HCT116 (cell line): ENCODE data around the gene BUB3.

ENCODE experiments used
- ATF3 ChIP-seq: IDR thresholded peaks from 2 replicates; pipeline ENCODE4 v1.6.1; 2012
- CTCF ChIP-seq, 3 experiments: fragments of 200-600 bp in 1 of 3; sonication (generic) in 1 of 3; IDR thresholded peaks in 2 of 3; conservative IDR thresholded peaks in 1 of 3; 2 replicates each; pipeline ENCODE4 v1.5.1; 2012 to 2017; ENCODE audit warnings: low read depth in 2 of 3, low read length in 2 of 3, antibody characterized with exemption in 1 of 3, borderline replicate concordance in 1 of 3, control low read depth in 1 of 3, mild to moderate bottlenecking in 1 of 3, mixed read lengths in 1 of 3, mixed run types in 1 of 3, moderate library complexity in 1 of 3; ENCODE audit not compliant: insufficient read depth in 1 of 3
- ELF1 ChIP-seq: IDR thresholded peaks from 2 replicates; pipeline ENCODE4 v1.6.1; 2012; ENCODE audit warnings: low read depth, borderline replicate concordance
- EZH2 ChIP-seq: fragments of 200-600 bp; sonication (generic); IDR thresholded peaks from 2 replicates; pipeline ENCODE4 v1.6.1; 2017; ENCODE audit warnings: antibody characterized with exemption, mixed run types
- EZH2phosphoT487 ChIP-seq: fragments of 200-600 bp; IDR thresholded peaks from 2 replicates; pipeline ENCODE4 v1.6.1; 2018; ENCODE audit warnings: antibody characterized with exemption, borderline replicate concordance
- JUND ChIP-seq: IDR thresholded peaks from 2 replicates; pipeline ENCODE4 v1.6.1; 2012
- POLR2A ChIP-seq: IDR thresholded peaks from 2 replicates; pipeline ENCODE4 v1.7.0; 2011; ENCODE audit warnings: borderline replicate concordance; ENCODE audit not compliant: insufficient read depth, insufficient read length; ENCODE audit errors: extremely low read depth
- POLR2AphosphoS5 ChIP-seq: IDR thresholded peaks from 2 replicates; pipeline ENCODE4 v1.6.1; 2011; ENCODE audit warnings: mild to moderate bottlenecking, low read depth, low read length, moderate library complexity
- RAD21 ChIP-seq: IDR thresholded peaks from 2 replicates; pipeline ENCODE4 v1.6.1; 2012; ENCODE audit warnings: low read depth, mild to moderate bottlenecking
- SIN3A ChIP-seq: IDR thresholded peaks from 2 replicates; pipeline ENCODE4 v1.6.1; 2012; ENCODE audit warnings: low read depth

- no peak for TF ChIP-seq ATF3
- TF ChIP-seq POLR2A, result no peak
- TF ChIP-seq CTCF (IDR thresholded peaks at IDR 0.05 in 2 of 3, conservative IDR thresholded peaks at IDR 0.05 in 1 of 3; ENCODE audit: borderline replicate concordance in 1 of 3, insufficient read depth in 1 of 3, low read depth in 2 of 3, low read length in 2 of 3), result no peak
- TF ChIP-seq JUND, result no peak
- TF ChIP-seq POLR2AphosphoS5, result no peak
- TF ChIP-seq EZH2phosphoT487, result no peak
- TF ChIP-seq SIN3A, result no peak
- TF ChIP-seq RAD21, result no peak
- TF ChIP-seq EZH2, result no peak
- TF ChIP-seq ELF1, result no peak
Observed at GRCh38 chr10:123149162-123149567, 5.0 kb upstream of the BUB3 start.
